Muscle layer of duodenum (tissue), 2 donors: ENCODE results near the gene CBLL2.
"Not testable (repeated sequence)": the region's sequence is repeated elsewhere in the genome, so short reads cannot be mapped to it uniquely, and the experiment has no call there.

Experiments used
- H3K27ac ChIP-seq: one replicate; pipeline ENCODE4 v1.7.0; 2013; ENCODE audit warnings: mild to moderate bottlenecking, low read length
- H3K27me3 ChIP-seq: one replicate; pipeline ENCODE4 v1.7.0; 2013; ENCODE audit warnings: low read depth, mild to moderate bottlenecking, control low read depth, low read length
- H3K36me3 ChIP-seq, 2 donors: one replicate each; pipeline ENCODE4 v1.7.0; 2013; ENCODE audit warnings: low read length in 2 of 2, control low read depth in 1 of 2, mild to moderate bottlenecking in 1 of 2; ENCODE audit not compliant: insufficient read depth in 2 of 2, control insufficient read depth in 1 of 2
- H3K4me1 ChIP-seq, 2 donors: one replicate each; pipeline ENCODE4 v1.7.0; 2013; ENCODE audit warnings: low read length in 2 of 2, mild to moderate bottlenecking in 2 of 2, control low read depth in 1 of 2, moderate library complexity in 1 of 2; ENCODE audit not compliant: insufficient read depth in 2 of 2, control insufficient read depth in 1 of 2
- H3K4me3 ChIP-seq, 2 donors: one replicate each; pipeline ENCODE4 v1.7.0; 2013; ENCODE audit warnings: low read length in 2 of 2, low read depth in 1 of 2, mild to moderate bottlenecking in 1 of 2
- H3K9me3 ChIP-seq, 2 donors: one replicate each; pipeline ENCODE4 v1.7.0; 2013; ENCODE audit warnings: low read length in 2 of 2, control low read depth in 1 of 2, mild to moderate bottlenecking in 1 of 2; ENCODE audit not compliant: control insufficient read depth in 1 of 2
- donor health status: healthy.

The CBLL2 gene, protein sequence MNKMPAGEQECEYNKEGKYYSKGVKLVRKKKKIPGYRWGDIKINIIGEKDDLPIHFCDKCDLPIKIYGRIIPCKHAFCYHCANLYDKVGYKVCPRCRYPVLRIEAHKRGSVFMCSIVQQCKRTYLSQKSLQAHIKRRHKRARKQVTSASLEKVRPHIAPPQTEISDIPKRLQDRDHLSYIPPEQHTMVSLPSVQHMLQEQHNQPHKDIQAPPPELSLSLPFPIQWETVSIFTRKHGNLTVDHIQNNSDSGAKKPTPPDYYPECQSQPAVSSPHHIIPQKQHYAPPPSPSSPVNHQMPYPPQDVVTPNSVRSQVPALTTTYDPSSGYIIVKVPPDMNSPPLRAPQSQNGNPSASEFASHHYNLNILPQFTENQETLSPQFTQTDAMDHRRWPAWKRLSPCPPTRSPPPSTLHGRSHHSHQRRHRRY

DNA sequence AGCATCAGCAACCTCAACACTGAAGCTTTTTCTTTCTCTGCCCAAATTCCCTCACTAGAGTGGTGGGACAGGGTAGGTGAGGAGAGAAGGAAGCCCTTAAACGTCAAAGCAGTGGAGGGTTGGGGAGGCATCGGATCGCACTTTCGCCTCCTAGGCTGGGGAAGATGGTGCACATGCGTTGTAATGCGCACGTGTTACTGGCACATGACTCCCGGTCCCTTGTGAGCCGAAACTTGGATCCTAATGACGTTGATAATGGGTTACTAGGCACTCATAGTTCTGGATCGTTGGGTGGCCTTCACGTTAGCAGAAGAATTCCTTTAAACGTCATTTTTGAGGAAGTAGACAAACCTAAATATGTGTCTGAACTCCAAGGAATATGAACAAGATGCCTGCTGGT is at the start of gene CBLL2:
TSS of gene CBLL2 (plus strand) at position 301 of the 400 bp plus-strand sequence. CDS start at position 380, 79 bp downstream.
- no peak within 1 kb of the TSS for H3K27ac ChIP-seq
- no peaks in the 10 kb centered on the region for H3K36me3 ChIP-seq
- no peaks in the 10 kb centered on the region for H3K27me3 ChIP-seq
- H3K4me3 ChIP-seq = no peak within 1 kb of the TSS
- H3K4me1 ChIP-seq = no peaks in the 10 kb centered on the region
- no peaks in the 10 kb centered on the region for H3K9me3 ChIP-seq

DNA sequence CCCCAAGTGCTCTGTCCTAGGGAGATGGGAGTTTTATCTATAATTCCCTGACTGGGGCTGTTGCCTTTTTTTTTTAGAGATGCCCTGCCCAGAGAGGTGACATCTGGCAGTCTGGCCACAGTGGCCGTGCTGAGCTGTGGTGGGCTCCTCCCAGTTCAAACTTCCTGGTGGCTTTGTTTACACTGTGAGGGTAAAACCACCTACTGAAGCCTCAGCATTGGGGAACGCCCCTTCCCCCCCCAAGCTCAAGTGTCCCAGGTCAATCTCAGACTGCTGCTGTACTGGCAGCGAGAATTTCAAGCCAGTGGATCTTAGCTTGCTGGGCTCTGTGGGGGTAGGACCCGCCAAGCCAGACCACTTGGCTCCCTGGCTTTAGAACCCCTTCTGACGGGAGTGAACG is 38.3 kb upstream of the CBLL2 start:
- no peaks in the 10 kb centered on the region for H3K4me1 ChIP-seq

DNA sequence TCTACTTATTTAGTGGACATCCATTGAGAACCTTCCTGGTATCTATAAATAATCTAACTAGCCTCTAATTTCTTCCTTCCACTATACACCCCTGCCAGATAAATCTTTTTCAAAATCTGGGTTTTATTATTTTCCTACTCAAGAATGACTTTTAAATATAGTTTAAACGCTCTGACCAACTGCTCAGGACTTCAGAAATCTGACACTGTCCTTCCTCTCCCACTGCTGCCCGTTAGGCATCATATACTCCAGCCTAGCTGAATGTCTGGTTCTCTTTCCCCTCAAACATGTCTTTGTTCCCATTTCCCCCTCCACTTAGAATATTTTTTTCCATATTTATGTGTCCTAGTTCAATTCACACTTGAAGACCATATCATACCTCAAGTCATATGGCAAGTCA is 35.2 kb upstream of the CBLL2 start:
- Histone ChIP-seq H3K27me3 (no peaks in the 10 kb centered on the region), H3K27ac (no peak overlapping the region), H3K9me3 (no peaks in the 10 kb centered on the region), H3K4me3 (no peak overlapping the region), H3K36me3 (no peaks in the 10 kb centered on the region), H3K4me1 (no peaks in the 10 kb centered on the region)

More for the DNA sequence above, 38.3 kb upstream of the CBLL2 start:
- no peak overlapping the region for H3K27ac ChIP-seq
- H3K36me3 ChIP-seq = no peaks in the 10 kb centered on the region
- no peaks in the 10 kb centered on the region for H3K9me3 ChIP-seq
- no peaks in the 10 kb centered on the region for H3K27me3 ChIP-seq
- no peak overlapping the region for H3K4me3 ChIP-seq

DNA sequence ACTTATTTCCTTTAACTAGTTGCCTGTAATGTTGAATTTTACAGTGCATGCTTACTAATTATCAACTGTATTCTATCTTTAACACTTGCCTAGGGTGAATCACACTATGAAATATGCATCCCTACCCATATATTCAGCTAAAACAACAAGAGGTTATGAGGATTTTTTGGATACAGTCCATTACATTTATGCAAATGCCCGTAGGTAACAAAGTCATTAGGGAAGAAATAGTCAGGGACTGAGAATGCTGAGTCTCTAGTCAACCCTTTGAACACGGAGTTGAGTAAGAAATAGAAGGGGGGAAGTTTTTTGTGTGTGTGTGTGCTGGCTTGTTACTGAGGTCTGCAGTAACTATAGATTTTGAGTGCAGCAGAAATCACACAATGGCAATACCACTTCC is 26.1 kb upstream of the CBLL2 start:
- H3K36me3 ChIP-seq = no peaks in the 10 kb centered on the region

DNA sequence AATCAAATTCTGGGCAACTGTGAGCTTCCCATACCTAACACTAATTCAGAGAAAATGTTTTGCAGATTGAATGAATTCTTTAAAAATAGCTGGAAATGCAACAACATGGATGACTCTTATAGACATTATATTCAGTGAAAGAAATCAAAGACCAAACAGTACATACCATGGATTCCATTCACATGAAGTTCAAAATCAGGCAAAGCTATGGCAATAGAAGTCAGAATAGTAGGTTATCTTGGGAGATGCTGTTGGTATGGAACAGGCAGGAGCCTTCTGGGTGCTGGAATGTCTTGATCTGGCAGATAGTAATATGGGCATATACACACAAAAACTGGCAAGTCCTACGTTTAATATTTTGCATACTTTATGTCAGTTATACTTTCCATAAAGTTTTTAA is 25.5 kb upstream of the CBLL2 start:
- Histone ChIP-seq H3K27me3 (no peaks in the 10 kb centered on the region), H3K9me3 (no peaks in the 10 kb centered on the region), H3K4me1 (no peaks in the 10 kb centered on the region), H3K27ac (no peak overlapping the region), H3K36me3 (no peaks in the 10 kb centered on the region), H3K4me3 (no peak overlapping the region)

More for the DNA sequence above, 26.1 kb upstream of the CBLL2 start:
- Histone ChIP-seq H3K27me3 (no peaks in the 10 kb centered on the region), H3K4me3 (no peak overlapping the region), H3K9me3 (no peaks in the 10 kb centered on the region), H3K4me1 (no peaks in the 10 kb centered on the region), H3K27ac (no peak overlapping the region)

DNA sequence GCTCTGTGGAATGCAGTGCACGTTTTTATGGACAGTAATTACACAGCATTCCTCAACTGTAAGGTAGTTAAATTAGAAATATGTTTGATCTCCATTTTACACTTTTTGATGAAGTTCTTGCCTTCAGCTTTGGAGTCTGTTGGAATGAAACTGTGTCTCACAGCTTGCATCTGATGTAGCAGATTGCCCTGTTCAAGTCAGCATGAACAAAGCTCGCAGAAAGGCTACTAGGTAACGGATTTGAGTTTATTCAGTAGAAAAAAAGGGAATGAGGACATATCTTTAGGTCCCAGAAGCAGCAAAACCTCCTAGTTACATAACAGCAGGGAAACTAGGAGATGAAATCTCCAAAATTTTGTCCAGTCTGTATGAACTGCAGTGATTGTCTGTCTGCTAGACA is 24.3 kb upstream of the CBLL2 start:
- Histone ChIP-seq H3K4me3 (no peak overlapping the region), H3K27me3 (no peaks in the 10 kb centered on the region), H3K9me3 (no peaks in the 10 kb centered on the region), H3K27ac (no peak overlapping the region), H3K4me1 (no peaks in the 10 kb centered on the region), H3K36me3 (no peaks in the 10 kb centered on the region)

DNA sequence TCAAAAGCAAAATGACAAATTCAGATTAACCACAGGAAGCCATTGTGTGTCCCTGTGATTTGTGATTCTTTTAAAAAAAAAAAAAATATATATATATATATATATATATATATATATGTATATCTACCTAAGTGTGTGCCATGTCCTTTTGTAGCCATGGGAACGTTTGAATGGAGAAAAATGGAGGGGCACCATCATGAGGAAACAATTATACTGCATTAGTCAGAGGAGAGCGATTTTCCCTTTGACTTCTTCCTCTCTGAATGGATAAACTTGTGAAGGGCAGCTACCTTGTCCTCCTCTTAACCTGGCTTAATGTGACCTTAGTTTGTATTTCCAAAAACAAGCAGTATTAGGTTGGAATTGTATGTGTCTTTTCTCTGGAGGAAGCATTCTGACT is 23.3 kb upstream of the CBLL2 start:
- H3K9me3 ChIP-seq = no peaks in the 10 kb centered on the region
- H3K27ac ChIP-seq = no peak overlapping the region
- no peaks in the 10 kb centered on the region for H3K4me1 ChIP-seq

DNA sequence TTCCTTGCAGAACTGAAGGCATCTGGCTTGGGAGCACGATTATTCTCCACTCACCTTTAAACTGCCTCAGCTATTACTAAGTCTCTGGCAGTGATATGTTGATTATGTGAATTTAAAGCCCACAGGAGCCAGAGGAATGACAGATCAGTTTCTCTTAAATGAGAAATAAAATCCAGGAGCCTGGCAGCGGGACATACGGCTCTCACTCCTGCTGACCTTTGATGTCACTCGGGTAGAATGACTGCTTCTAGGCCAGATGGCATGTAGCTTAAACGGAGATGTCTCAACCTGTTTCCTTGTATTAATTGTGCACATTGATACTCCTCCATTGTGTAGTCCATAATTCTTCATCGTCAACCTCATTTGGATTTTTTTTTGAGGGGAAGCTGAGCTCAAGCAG is 4.0 kb upstream of the CBLL2 start:
- H3K36me3 ChIP-seq = no peaks in the 10 kb centered on the region
- no peaks in the 10 kb centered on the region for H3K4me1 ChIP-seq
- H3K4me3 ChIP-seq = no peak overlapping the region
- no peaks in the 10 kb centered on the region for H3K27me3 ChIP-seq
- H3K27ac ChIP-seq = no peak overlapping the region
- H3K9me3 ChIP-seq = no peaks in the 10 kb centered on the region

More for the DNA sequence above, 23.3 kb upstream of the CBLL2 start:
- Histone ChIP-seq H3K4me3 (no peak overlapping the region), H3K36me3 (no peaks in the 10 kb centered on the region), H3K27me3 (no peaks in the 10 kb centered on the region)

DNA sequence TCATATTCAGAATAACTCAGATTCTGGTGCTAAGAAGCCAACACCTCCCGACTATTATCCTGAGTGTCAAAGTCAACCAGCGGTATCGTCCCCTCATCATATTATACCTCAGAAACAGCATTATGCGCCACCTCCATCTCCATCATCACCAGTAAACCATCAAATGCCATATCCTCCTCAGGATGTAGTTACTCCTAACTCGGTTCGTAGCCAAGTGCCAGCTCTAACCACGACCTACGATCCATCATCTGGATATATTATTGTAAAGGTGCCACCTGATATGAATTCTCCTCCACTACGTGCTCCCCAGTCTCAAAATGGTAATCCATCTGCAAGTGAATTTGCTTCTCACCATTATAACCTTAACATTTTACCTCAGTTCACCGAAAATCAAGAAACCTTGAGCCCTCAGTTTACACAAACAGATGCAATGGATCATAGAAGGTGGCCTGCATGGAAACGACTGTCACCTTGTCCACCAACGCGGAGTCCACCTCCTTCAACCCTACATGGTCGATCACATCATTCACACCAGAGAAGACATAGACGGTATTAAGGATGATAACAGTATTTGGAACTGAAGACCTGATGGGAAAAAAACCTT is 1.1 kb downstream of the CBLL2 start:
- no peaks in the 10 kb centered on the region for H3K36me3 ChIP-seq
- no peak overlapping the region for H3K4me3 ChIP-seq
- H3K27me3 ChIP-seq = no peaks in the 10 kb centered on the region
- H3K4me1 ChIP-seq = no peaks in the 10 kb centered on the region
- H3K9me3 ChIP-seq = no peaks in the 10 kb centered on the region
- H3K27ac ChIP-seq = no peak overlapping the region

DNA sequence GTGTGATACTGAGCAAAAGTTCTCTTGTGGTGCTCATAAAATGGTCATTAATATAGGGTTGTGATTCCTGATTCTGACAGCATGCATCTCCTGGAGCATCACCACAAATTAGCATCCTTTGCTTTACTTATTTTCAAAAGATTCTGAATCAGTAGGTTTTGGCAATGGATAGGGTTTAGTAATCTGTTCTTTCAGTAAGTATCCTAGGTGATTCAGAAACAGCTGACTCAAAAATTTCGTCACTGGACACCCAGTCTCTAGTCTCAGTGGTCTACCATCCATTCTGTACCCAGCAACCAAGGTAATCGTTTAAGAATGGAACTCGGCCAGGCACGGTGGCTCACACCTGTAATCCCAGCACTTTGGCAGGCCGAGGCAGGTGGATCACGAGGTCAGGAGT is 4.1 kb downstream of the CBLL2 start:
- no peaks in the 10 kb centered on the region for H3K9me3 ChIP-seq
- H3K36me3 ChIP-seq = no peaks in the 10 kb centered on the region
- no peak overlapping the region for H3K4me3 ChIP-seq
- H3K4me1 ChIP-seq = no peaks in the 10 kb centered on the region
- H3K27me3 ChIP-seq = no peaks in the 10 kb centered on the region
- H3K27ac ChIP-seq = no peak overlapping the region

DNA sequence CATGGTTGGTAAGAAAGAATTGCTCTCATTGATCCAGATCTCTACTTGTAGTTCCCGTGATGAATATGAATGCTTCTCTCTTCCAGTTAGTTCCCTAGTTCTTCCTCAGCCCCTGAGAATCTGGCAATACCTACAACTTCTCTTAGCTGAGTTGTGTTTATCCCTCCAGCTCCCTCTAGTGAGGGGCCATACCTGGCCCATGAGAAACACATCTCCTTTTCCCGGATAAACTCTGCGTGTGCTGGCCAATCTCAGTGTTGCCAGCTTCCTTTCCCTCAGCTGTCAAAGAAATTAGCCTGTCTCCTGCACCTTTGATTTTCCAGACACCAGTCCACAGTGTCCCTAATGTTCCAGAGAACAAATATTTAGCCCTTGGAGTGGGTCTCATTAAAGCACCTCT is 5.7 kb downstream of the CBLL2 start:
- no peaks in the 10 kb centered on the region for H3K36me3 ChIP-seq
- no peaks in the 10 kb centered on the region for H3K9me3 ChIP-seq
- H3K27me3 ChIP-seq = no peaks in the 10 kb centered on the region
- no peak overlapping the region for H3K4me3 ChIP-seq
- no peaks in the 10 kb centered on the region for H3K4me1 ChIP-seq
- H3K27ac ChIP-seq = no peak overlapping the region

DNA sequence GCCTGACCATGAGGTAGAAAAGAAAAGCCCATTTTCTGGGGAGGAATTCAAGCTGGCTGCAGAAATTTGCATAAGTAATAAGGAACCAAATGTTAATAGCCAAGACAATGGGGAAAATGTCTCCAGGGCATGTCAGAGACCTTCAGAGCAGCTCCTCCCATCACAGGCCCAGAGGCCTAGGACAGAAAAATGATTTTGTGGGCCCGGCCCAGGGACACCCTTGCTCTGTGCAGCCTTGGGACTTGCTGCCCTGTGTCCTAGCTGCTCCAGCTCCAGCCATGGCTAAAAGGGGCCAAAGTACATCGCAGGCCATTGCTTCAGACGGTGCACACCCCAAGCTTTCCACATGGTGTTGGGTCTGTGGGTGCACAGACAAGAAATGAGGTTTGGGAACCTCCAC is 16.5 kb downstream of the CBLL2 start:
- not testable (repeated sequence) for H3K27me3 ChIP-seq, H3K36me3 ChIP-seq, H3K27ac ChIP-seq, H3K9me3 ChIP-seq, H3K4me3 ChIP-seq, H3K4me1 ChIP-seq
